ENCODE results near the gene AVL9. TPM values are rescaled to one million over a fixed set of nuclear protein-coding genes. Genes with fewer than 3 reads are reported as not detected.
A peak's percentile ranks its signal among the peaks of the same experiment; 100 is the strongest.

The AVL9 gene
- total and polyA plus RNA-seq, 2 of the 13 experiments (the other 11 are each of a cell fraction or from before 2014, with no cell fraction given), result 29.9 to 48.0 TPM

DNA sequence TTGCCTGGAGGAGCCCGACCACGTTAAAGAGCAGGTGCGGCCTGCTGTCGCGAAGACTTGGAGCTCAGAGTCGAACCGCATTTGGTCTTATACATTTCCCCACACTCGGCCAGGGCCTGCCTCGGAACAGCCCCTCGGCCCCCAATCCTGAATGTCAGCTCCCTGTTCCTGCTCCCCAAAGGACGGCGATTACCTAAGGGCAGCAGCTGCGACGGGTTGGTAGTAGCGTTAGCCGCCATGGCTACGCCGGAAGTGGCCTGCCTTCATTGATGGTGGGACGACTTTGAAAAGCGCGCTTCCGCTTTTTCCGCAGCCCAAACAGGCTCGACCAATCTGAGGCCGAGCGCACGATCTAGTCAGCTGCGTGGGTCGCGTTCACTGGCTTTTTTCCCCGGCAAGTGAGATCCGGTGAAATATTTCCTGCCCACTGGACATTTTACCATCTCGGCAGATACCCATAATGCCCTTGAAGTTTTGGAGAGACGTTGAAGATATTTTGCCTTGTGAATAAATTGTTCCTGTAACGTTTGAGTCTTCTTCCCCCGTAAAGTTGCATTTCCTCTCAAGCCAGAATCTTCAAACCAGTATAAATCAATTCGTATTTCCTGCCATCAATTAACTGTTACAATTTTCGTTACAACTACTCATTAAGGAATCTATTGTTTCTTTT is 5.0 kb upstream of the AVL9 start, which contains the start of gene LSM5 (continued):
- TF ChIP-seq, protein P1, sequence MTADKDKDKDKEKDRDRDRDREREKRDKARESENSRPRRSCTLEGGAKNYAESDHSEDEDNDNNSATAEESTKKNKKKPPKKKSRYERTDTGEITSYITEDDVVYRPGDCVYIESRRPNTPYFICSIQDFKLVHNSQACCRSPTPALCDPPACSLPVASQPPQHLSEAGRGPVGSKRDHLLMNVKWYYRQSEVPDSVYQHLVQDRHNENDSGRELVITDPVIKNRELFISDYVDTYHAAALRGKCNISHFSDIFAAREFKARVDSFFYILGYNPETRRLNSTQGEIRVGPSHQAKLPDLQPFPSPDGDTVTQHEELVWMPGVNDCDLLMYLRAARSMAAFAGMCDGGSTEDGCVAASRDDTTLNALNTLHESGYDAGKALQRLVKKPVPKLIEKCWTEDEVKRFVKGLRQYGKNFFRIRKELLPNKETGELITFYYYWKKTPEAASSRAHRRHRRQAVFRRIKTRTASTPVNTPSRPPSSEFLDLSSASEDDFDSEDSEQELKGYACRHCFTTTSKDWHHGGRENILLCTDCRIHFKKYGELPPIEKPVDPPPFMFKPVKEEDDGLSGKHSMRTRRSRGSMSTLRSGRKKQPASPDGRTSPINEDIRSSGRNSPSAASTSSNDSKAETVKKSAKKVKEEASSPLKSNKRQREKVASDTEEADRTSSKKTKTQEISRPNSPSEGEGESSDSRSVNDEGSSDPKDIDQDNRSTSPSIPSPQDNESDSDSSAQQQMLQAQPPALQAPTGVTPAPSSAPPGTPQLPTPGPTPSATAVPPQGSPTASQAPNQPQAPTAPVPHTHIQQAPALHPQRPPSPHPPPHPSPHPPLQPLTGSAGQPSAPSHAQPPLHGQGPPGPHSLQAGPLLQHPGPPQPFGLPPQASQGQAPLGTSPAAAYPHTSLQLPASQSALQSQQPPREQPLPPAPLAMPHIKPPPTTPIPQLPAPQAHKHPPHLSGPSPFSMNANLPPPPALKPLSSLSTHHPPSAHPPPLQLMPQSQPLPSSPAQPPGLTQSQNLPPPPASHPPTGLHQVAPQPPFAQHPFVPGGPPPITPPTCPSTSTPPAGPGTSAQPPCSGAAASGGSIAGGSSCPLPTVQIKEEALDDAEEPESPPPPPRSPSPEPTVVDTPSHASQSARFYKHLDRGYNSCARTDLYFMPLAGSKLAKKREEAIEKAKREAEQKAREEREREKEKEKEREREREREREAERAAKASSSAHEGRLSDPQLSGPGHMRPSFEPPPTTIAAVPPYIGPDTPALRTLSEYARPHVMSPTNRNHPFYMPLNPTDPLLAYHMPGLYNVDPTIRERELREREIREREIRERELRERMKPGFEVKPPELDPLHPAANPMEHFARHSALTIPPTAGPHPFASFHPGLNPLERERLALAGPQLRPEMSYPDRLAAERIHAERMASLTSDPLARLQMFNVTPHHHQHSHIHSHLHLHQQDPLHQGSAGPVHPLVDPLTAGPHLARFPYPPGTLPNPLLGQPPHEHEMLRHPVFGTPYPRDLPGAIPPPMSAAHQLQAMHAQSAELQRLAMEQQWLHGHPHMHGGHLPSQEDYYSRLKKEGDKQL (CRISPR knock-in tag; IDR thresholded peaks at IDR 0.05; ENCODE audit: low read depth), result 0 out of 2 replicates have a peak, but pooled peaks have one; percentile 48
- TF ChIP-seq, protein P2, sequence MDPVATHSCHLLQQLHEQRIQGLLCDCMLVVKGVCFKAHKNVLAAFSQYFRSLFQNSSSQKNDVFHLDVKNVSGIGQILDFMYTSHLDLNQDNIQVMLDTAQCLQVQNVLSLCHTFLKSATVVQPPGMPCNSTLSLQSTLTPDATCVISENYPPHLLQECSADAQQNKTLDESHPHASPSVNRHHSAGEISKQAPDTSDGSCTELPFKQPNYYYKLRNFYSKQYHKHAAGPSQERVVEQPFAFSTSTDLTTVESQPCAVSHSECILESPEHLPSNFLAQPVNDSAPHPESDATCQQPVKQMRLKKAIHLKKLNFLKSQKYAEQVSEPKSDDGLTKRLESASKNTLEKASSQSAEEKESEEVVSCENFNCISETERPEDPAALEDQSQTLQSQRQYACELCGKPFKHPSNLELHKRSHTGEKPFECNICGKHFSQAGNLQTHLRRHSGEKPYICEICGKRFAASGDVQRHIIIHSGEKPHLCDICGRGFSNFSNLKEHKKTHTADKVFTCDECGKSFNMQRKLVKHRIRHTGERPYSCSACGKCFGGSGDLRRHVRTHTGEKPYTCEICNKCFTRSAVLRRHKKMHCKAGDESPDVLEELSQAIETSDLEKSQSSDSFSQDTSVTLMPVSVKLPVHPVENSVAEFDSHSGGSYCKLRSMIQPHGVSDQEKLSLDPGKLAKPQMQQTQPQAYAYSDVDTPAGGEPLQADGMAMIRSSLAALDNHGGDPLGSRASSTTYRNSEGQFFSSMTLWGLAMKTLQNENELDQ (CRISPR knock-in tag; IDR thresholded peaks at IDR 0.05; ENCODE audit: borderline replicate concordance), result peak; percentile 84
- no peak for TF ChIP-seq MZF1 (CRISPR knock-in tag; IDR thresholded peaks at IDR 0.05; ENCODE audit: borderline replicate concordance)
- TF ChIP-seq, protein P3, sequence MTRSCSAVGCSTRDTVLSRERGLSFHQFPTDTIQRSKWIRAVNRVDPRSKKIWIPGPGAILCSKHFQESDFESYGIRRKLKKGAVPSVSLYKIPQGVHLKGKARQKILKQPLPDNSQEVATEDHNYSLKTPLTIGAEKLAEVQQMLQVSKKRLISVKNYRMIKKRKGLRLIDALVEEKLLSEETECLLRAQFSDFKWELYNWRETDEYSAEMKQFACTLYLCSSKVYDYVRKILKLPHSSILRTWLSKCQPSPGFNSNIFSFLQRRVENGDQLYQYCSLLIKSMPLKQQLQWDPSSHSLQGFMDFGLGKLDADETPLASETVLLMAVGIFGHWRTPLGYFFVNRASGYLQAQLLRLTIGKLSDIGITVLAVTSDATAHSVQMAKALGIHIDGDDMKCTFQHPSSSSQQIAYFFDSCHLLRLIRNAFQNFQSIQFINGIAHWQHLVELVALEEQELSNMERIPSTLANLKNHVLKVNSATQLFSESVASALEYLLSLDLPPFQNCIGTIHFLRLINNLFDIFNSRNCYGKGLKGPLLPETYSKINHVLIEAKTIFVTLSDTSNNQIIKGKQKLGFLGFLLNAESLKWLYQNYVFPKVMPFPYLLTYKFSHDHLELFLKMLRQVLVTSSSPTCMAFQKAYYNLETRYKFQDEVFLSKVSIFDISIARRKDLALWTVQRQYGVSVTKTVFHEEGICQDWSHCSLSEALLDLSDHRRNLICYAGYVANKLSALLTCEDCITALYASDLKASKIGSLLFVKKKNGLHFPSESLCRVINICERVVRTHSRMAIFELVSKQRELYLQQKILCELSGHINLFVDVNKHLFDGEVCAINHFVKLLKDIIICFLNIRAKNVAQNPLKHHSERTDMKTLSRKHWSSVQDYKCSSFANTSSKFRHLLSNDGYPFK (CRISPR knock-in tag; IDR thresholded peaks at IDR 0.05; ENCODE audit: borderline replicate concordance), result peak; percentile 94
- TF ChIP-seq MTF2 (CRISPR knock-in tag; IDR thresholded peaks at IDR 0.05; ENCODE audit: borderline replicate concordance), result peak; percentile 85; the same call in 1 of the 2 replicates
- TF ChIP-seq, protein P4, sequence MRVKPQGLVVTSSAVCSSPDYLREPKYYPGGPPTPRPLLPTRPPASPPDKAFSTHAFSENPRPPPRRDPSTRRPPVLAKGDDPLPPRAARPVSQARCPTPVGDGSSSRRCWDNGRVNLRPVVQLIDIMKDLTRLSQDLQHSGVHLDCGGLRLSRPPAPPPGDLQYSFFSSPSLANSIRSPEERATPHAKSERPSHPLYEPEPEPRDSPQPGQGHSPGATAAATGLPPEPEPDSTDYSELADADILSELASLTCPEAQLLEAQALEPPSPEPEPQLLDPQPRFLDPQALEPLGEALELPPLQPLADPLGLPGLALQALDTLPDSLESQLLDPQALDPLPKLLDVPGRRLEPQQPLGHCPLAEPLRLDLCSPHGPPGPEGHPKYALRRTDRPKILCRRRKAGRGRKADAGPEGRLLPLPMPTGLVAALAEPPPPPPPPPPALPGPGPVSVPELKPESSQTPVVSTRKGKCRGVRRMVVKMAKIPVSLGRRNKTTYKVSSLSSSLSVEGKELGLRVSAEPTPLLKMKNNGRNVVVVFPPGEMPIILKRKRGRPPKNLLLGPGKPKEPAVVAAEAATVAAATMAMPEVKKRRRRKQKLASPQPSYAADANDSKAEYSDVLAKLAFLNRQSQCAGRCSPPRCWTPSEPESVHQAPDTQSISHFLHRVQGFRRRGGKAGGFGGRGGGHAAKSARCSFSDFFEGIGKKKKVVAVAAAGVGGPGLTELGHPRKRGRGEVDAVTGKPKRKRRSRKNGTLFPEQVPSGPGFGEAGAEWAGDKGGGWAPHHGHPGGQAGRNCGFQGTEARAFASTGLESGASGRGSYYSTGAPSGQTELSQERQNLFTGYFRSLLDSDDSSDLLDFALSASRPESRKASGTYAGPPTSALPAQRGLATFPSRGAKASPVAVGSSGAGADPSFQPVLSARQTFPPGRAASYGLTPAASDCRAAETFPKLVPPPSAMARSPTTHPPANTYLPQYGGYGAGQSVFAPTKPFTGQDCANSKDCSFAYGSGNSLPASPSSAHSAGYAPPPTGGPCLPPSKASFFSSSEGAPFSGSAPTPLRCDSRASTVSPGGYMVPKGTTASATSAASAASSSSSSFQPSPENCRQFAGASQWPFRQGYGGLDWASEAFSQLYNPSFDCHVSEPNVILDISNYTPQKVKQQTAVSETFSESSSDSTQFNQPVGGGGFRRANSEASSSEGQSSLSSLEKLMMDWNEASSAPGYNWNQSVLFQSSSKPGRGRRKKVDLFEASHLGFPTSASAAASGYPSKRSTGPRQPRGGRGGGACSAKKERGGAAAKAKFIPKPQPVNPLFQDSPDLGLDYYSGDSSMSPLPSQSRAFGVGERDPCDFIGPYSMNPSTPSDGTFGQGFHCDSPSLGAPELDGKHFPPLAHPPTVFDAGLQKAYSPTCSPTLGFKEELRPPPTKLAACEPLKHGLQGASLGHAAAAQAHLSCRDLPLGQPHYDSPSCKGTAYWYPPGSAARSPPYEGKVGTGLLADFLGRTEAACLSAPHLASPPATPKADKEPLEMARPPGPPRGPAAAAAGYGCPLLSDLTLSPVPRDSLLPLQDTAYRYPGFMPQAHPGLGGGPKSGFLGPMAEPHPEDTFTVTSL (CRISPR knock-in tag; IDR thresholded peaks at IDR 0.05; ENCODE audit: borderline replicate concordance), result 0 out of 2 replicates have a peak, but pooled peaks have one; percentile 15
- TF ChIP-seq, protein P5, sequence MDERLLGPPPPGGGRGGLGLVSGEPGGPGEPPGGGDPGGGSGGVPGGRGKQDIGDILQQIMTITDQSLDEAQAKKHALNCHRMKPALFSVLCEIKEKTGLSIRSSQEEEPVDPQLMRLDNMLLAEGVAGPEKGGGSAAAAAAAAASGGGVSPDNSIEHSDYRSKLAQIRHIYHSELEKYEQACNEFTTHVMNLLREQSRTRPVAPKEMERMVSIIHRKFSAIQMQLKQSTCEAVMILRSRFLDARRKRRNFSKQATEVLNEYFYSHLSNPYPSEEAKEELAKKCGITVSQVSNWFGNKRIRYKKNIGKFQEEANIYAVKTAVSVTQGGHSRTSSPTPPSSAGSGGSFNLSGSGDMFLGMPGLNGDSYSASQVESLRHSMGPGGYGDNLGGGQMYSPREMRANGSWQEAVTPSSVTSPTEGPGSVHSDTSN (CRISPR knock-in tag; IDR thresholded peaks at IDR 0.05), result no peak
- no peak for TF ChIP-seq ZNF24 (IDR thresholded peaks at IDR 0.05)

Measured in HepG2 (cell line).